NCI-H146 (cell line): ENCODE data around the gene GABRP.
A peak's percentile ranks its signal among the peaks of the same experiment; 100 is the strongest.
"Not testable (repeated sequence)": the region's sequence is repeated elsewhere in the genome, so short reads cannot be mapped to it uniquely, and the experiment has no call there.

Experiments used
- DNase-seq: peaks from one replicate; lab custom pipeline; 2025; lab: John Stamatoyannopoulos, UW

The GABRP gene, protein sequence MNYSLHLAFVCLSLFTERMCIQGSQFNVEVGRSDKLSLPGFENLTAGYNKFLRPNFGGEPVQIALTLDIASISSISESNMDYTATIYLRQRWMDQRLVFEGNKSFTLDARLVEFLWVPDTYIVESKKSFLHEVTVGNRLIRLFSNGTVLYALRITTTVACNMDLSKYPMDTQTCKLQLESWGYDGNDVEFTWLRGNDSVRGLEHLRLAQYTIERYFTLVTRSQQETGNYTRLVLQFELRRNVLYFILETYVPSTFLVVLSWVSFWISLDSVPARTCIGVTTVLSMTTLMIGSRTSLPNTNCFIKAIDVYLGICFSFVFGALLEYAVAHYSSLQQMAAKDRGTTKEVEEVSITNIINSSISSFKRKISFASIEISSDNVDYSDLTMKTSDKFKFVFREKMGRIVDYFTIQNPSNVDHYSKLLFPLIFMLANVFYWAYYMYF

DNA sequence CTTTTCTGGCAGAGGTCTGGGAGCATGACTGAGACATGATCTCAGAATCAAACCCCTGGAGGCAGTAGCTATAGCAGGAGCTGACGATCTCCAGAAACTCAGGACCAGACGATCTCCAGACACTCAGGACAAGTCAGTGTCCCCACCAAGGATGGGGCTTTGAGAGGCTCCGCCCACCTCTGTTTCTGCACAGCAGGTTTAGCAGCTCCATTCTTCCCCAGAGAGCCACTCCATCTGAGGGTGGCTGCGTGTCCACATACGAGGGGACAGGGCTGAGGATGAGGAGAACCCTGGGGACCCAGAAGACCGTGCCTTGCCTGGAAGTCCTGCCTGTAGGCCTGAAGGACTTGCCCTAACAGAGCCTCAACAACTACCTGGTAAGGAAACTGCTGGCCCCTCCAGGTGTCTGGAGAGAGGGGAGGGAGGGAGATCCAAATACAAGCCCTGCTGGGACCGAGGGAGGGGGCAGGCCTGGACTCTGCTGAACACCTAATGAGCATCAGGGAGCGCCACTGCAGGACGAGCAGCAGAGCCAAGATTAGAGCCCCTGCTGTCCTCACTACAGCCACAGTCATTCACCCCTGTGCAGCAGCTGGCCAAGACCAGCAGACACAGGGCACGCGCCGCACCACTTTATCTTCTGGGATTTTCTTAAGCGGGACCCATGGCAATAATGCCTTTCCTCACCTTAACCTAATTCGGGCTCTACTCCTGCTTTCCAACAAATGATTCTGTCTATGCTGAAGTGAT is at the start of gene GABRP:
GABRP (plus strand) TSS at position 228 of the 750 bp plus-strand sequence. CDS start 4,891 bp downstream, outside the sequence.
- no peak for DNase-seq

DNA sequence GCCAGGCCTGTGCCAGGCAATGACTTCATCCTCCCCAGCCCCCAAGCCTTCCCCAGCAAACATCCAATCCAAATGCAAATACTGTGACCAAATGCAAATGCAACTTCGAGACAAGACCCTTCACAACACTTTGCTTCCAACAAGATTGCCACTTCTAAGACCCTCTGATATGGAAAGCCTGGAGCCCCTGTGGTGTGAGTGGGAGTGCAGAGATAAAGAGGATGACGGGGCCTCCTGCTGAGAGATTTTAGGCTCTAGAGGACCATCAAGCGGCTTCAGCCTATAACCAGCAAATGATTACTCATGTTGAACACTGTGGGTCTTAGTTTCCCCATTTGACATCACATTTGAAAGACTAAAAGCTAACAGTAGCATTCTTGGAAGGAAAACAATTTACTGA is 46.6 kb upstream of the GABRP start:
- DNase-seq: no peak

DNA sequence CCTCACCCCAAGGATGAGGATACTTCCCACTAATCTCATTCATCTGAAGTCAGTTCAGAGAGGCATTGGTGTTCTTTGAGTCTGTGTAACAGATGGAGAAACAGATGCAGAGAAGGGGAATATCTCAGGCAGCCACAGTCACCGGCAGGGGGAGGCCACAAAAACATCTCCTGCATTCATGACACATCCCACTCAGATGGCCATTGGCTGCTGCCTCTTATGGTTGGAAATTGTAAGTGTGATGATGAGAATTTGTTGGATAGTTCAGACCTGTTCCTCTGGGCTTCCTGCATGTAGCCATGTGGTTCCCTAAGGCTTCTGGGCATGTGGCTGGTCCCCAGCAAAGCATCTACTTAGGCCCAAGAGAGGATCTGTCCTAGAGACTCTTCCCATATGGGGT is 45.9 kb upstream of the GABRP start:
- no peak for DNase-seq

DNA sequence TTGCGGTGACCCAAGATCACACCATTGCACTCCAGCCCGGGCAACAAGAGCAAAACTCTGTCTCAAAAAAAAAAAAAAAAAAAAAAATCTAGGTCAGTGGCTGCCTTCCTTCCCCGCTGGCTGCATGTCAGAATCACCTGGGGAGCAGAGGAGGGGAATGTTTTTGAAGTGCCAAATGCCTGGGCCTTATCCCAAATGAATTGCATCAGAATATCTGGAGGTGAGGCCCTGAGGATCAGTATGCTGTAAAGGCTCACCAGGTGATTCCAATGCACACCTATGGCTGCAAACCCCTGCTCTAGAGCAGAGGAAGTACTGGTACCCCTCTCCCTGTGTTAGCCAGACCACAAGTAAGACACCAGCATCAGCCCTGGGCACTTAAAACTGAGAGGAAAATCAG is 44.7 kb upstream of the GABRP start:
- DNase-seq: no peak

DNA sequence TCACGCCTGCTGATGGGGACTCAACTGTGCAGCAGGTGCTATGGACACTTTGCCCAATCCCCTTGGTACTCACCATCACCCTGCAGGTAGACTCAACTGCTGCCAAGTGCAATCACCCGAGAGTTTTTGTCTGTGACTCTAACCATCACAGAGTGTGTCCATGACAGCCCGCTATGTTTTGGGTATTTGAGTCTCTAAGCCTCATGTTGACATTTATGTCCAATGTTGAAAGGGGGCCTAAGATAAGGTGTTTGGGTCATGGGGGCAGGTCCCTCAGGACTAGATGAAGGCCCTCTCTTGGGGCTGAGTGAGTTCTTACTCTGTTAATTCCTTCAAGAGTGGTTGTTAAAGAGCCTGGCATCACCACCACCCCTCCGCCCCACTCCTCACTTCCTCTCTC is 44.1 kb upstream of the GABRP start:
- no peak for DNase-seq

DNA sequence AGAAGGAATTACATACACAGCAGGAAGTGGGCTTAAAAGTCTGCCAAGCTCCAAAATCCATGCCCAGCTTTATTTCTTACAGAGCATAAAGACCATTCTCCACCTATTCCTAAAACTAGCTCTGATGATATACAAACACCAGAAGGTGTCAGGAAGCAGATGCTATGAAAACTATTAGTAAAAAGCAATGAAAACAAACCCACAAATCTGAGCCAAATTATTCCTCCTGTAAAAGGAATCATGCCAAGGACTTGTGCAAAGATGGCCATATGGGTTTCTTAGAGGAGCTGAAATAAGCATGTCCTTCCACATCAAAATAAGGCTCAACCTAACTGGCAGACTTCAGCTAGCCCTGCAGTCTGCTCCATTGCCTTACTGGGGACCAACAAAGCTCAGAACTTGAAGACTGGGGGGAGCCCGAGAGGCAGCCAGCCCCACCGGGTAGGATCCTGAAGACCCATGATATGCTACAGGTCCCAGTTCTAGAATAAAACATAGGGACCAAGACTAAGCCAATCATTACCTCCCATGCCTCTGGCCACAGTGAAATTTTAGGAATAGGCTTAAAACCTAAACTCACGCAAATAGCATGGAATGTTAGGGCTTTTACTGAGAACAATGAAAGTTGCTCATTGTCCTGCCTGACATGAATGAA is 42.8 kb upstream of the GABRP start:
- DNase-seq: no peak

DNA sequence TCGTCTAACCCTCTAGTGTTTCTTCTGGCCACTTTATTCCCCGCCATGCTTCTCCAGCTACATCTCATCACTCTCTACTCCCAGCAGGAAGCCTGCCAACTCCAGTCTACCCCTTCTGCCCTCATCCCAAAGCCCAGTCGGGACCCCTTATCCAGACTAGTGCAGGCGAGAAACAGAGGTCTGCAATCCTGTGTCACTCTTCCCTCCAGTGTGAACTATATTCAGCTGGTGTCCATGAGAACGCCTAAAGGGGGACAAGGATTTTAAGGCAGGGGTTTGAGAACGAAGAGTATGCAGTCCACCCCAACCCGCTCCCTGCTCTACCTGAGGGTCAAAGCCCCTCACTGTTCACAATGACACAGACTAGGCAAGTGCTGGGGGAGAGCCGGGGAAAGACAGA is 41.7 kb upstream of the GABRP start:
- DNase-seq: no peak

DNA sequence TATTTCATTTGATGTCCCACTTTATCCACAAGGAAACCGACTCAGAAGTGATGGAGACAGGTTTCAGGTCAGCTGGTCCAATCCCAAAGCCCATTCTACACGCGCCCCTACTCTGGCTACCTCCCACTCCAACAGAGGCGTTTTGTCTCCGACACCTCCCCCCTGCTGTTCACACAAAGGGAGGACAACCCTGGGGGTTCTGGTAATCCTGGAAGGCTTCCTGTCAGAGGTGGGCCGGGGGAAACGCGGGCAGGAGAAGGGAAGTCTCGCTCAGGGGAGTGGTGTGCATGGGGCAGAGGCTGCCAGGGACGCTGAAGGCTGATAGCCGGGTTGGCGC is 39.7 kb upstream of the GABRP start:
- no peak for DNase-seq

DNA sequence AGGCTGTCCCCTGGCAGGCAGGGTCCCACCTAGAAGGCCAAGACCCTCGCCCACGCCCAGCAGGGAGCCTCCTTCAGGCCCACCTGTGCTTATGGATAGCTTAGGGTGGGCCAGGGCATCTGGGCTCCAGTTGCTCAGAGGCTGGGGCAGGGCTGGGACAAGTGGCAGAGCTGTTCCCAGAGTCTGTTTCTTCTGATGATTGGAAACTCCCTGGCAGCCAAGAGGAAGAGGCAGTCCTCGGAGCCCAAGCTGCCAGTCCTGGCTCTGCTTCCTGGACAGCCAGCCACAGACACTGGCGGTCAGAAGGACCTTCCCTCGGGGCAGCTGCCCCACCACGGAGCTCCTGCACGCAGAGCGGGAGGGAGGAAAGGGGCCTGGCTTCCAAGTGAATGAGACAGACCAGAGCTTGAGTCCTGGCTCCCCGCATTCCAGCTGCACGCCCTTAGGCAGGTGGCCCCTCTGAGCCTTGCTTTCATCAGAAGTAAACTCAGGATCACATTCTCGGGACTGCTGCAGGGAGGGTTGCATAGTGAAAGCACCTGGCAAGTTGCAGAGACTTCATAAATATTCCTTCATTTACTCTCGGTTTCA is 37.9 kb upstream of the GABRP start:
- peak; percentile 6 for DNase-seq

DNA sequence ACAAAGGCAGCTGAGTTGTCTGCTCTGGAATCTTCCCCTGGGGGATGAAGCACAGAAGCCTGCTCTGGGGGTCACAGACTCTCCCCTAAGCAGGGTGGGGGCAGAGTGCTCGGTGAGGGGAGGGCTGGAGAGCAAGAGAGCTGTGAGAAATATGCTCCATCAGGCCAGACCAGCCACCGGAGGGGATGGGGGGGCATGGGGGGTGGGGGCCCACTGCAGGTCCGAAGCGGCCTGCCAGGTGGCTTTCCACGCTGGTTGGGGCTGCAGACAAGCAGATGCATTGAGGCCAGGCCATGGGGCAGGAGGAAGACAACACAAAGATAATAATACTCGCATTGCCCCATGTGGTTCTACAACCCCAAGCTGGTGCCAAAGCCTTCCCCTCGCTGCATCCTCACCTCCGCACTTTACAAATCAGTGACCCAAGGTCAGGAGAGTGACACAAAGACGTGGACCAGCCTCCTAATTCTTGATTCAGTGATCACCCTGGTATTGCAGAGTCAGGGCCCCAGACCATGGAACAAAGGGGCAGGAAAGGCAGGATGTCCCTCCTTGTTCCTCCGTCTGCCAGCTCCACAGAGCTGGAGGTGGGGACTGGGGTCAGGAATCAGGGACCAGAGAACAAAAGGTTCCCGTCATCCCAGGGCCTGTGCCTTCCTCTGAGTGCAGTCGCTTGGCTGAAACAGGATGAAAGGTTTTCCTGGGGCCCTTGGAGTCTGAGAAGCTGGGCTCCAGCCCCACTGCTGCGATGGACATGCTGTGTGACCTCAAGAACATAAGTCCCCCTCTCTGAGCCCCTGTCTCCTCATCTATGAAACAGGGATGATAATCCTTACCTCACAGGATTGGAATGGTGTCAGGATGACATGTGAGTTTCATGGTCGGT is 37.2 kb upstream of the GABRP start:
- DNase-seq: no peak

DNA sequence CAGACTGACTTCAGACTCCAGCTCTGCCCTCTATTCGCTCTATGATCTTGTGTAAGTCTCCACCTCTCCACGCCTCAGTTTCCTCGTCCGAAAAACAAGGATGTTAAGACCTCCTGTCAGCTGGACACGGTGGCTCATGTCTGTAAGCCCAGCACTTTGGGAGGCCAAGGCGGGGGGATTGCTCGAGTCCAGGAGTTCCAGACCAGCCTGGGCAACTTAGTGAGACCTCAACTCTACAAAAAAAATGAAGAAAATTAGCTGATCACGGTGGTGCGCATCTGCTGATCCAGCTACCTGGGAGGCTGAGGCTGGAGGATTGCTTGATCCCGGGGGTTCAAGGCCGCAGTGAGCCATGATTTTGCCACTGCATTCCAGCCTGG is 36.6 kb upstream of the GABRP start:
- DNase-seq: no peak

DNA sequence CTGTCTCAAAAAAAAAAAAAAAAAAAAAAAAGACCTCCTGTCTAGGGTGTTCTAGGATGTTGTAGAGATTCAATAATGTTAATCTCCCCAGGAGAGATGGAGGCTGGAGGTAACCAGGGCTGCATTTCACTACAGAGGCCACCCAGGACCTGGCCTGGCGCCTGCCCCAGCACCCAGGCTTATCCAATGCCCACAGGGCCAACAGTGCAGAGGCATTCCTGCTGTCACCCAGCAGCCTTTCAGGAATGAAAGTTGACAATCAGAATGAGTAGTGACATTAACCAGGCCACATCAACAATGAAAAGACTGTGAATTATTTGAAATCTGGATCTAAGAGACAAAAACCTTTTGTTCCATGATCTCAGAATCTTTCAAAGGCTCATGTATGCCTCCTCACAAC is 36.2 kb upstream of the GABRP start:
- no peak for DNase-seq

DNA sequence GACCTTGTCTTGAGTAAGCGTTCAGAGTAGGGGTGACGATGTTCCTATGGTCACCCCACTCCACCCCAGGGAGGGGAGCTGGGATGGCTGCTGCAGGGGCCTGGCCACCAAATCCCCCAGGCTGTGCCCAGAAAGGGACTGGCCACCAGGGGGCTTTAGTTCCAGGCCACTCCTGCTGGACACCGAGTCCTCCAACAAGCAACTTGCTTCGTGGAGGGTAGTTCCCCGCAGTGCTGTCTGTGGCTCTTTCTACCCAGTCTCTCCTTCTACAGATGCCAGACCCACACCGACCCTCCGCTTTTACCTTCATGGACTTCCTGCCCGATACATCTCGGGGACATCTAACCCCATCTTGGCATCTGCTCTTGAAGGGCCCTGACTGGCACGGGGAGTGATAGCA is 35.7 kb upstream of the GABRP start:
- peak; percentile 9 for DNase-seq

DNA sequence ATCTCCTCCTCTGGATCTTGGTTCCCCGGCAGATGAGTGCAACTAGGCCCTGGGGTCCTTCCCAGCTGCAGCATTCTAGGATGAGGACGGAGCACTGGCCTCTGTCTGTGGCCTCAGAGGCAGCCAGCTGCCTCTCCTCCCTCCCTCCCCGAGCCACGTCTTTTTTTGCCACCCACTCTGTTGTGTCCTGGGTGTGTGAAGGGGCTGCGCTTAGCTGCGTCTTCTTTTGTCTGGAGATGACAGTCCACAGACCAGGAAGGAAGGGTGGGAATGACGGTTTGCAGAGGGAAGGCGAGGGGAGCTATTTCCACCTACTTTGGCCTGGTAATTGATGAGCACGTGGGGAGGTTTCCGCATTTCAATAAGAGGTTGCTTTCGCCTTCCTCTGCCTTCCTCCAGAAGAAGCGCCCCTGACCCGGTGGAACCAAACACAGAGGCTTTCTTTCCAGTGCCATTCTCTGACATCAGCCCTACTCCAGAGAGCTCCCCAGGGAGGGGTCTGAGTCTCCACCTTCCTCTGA is 34.5 kb upstream of the GABRP start:
- no peak for DNase-seq

DNA sequence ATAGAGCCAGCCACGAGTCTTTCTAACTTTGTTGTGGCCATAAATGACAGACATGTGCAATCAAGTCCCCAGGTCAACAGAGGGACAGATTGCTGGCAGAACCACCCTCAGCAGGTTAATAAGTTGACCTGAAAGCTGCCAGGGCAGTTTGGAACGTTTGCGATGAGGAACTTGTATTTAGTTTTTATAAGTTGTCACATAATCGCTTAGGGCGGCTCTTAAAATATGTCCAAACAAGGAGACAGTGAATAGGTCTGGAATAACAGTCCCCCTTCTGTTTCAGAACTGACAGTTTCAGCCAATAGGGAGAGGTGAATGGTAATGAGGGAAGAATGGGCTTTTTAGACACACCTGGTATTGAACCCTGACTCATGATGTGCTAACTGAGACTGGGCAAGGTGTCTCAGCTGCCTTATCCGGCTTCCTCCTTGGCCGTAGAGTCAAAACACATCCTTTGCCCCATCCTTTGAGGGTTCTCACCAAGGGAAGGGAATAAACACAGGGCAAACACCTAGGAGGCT is 33.6 kb upstream of the GABRP start:
- no peak for DNase-seq

DNA sequence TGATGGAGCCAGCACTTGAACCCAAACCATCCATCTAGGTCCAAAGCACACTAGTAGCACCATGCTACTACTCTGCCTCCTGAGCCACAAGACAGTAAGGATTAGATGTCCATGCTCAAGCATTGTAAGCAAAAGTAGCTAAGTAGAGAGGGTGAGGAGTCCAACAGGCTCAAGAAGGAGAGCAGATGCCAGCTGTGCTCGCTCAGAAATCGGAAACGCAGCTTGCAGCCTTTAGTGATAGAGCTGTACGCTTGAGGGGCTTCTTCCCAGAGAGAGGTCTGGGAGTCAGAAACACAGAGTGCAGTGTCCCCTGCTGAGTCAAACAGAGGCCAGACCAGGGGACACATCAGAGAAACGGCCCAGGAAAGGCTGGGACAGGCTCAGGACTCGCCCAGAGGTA is 32.7 kb upstream of the GABRP start:
- no peak for DNase-seq

DNA sequence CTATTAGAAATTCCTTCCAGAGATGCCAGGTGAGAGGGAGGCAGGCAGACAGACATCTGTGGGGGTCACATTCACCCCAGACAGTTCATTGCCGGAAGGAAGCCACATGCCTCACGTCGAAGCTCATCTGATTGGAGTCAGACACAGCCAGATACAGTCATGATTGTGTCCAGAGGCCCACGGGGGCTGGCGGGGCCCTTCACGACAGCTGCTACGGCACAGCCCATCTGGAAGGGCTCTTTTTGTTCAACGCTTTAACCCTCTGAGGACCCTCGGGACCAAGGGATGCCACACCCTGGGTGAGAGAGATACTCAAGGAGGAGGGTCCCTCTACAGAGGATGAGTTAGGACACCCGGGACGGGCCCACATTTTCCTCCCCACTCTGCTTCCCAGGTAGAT is 31.9 kb upstream of the GABRP start:
- no peak for DNase-seq

DNA sequence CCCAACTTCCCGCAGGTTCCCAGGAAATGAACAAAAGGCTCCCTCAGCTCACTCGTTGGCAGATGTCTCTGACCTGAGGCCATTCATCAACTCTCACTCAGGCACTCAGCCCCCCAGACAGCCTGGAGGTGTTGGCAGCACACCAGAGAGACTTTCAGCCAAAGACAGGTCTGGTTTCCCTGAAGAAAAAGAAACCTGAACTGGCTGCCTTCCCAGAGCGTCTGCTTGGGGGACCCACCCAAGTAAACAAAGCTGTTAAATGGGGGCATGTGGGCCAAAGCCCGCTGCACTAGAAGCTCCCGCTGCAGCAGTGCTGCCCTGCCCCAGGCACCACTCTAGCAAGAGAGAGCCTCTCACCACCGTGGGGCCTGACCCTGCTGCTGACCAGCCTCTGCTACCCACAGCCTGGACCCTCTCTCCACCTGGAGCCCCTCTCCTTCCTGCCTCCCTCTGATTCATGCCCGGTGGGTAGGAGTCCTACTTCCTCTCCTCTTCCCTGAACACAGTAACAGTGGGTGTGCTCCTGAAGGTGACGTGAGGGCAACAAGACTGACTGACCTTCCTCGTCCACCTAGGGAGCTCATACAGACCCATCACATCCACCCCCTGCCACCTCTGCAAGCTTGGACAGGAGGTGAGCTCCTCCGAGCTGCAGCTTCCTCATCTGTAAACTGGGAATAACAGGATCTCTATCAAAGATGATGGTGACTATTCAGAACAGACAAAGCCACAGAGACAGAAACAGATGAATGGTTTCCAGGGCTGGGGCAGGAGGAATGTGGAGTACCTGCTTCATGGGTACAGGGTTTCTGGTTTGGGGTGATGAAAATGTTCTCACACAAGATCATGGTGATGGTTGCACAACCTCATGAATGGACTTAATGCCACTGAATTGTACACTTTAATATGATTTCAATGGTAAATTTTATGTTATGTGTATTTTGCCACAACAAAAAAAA is 31.0 kb upstream of the GABRP start:
- no peak for DNase-seq

DNA sequence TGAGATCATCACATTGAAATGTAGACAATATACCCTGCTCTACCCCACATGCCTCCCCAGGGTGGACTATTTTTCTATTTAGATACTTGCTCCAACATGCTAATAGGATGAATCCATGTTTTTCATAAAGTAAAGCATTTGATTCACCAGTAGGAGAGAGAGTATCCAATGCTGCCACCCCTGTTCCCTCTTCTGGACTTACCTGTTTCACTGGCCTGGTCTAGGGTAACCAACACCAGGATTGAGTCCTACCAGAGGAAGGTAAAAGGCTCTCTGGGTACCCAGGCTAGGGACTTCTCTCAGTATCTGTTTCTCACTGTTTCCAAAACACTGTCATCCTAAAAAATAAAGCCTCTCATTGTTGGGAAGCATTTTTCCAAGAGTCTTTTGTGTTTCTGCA is 30.2 kb upstream of the GABRP start:
- no peak for DNase-seq

DNA sequence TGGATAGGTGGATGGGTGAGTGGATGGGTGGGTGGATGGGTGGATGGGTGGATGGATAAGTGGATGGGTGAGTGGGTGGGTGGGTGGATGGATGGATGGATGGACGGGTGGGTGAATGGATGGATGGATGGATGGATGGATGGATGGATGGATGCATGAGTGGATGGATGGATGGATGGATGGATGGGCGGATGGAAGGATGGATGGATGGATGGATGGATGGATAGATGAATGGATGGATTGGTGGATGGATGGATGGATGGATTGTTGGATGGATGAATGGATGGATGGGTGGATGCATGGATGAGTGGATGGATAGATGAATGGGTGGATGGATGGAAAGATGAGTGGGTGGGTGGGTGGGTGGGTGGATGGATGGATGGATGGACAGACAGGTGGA is 29.0 kb upstream of the GABRP start:
- not testable (repeated sequence) for DNase-seq
